Fibroblast of skin of right quadriceps (primary cell): ENCODE measurements around the gene DSCAM.

Experiments
- DNase-seq: peaks from one replicate; pipeline ENCODE4 v3.0.0-alpha.2; 2013

Gene DSCAM

GRCh38 chr21:40602080-40602479, 244.9 kb downstream of the DSCAM start:
- no peak for DNase-seq

GRCh38 chr21:40595806-40596205, 251.2 kb downstream of the DSCAM start:
- no peak for DNase-seq

- no peak for DNase-seq
Observed at GRCh38 chr21:40587736-40588346, 259.1 kb downstream of the DSCAM start.

GRCh38 chr21:40586575-40586974, 260.4 kb downstream of the DSCAM start:
- no peak for DNase-seq

- DNase-seq: no peak
Observed at GRCh38 chr21:40577285-40578043, 269.5 kb downstream of the DSCAM start.

GRCh38 chr21:40575976-40576375, 271.0 kb downstream of the DSCAM start:
- peak; percentile 43 for DNase-seq

GRCh38 chr21:40569357-40569756, 277.6 kb downstream of the DSCAM start:
- no peak for DNase-seq

- DNase-seq: no peak
Observed at GRCh38 chr21:40568807-40569206, 278.2 kb downstream of the DSCAM start.

GRCh38 chr21:40567501-40567900, 279.5 kb downstream of the DSCAM start:
- no peak for DNase-seq

- no peak for DNase-seq
Observed at GRCh38 chr21:40566486-40566885, 280.5 kb downstream of the DSCAM start.

- no peak for DNase-seq
Observed at GRCh38 chr21:40564318-40564717, 282.6 kb downstream of the DSCAM start.

GRCh38 chr21:40563900-40564299, 283.1 kb downstream of the DSCAM start:
- no peak for DNase-seq

- no peak for DNase-seq
Observed at GRCh38 chr21:40562242-40563002, 284.5 kb downstream of the DSCAM start.

GRCh38 chr21:40556442-40556968, 290.5 kb downstream of the DSCAM start:
- no peak for DNase-seq

GRCh38 chr21:40555021-40555528, 291.9 kb downstream of the DSCAM start:
- DNase-seq: no peak

GRCh38 chr21:40553781-40554180, 293.2 kb downstream of the DSCAM start:
- no peak for DNase-seq

- DNase-seq: no peak
Observed at GRCh38 chr21:40547906-40548513, 298.9 kb downstream of the DSCAM start.

GRCh38 chr21:40546647-40547046, 300.3 kb downstream of the DSCAM start:
- no peak for DNase-seq

- no peak for DNase-seq
Observed at GRCh38 chr21:40540216-40540615, 306.7 kb downstream of the DSCAM start.

GRCh38 chr21:40534886-40535285, 312.1 kb downstream of the DSCAM start:
- DNase-seq: no peak

GRCh38 chr21:40531431-40532110, 315.4 kb downstream of the DSCAM start:
- DNase-seq: peak; percentile 26

GRCh38 chr21:40531016-40531415, 315.9 kb downstream of the DSCAM start:
- no peak for DNase-seq
